ENCODE results near the gene SF3B3. TPM values are rescaled to one million over a fixed set of nuclear protein-coding genes. Genes with fewer than 3 reads are reported as not detected.

The SF3B3 gene
- total and polyA plus RNA-seq, 2 donors (not counting 1 experiment from before 2014, with no cell fraction given): 67.1 to 266 TPM

DNA sequence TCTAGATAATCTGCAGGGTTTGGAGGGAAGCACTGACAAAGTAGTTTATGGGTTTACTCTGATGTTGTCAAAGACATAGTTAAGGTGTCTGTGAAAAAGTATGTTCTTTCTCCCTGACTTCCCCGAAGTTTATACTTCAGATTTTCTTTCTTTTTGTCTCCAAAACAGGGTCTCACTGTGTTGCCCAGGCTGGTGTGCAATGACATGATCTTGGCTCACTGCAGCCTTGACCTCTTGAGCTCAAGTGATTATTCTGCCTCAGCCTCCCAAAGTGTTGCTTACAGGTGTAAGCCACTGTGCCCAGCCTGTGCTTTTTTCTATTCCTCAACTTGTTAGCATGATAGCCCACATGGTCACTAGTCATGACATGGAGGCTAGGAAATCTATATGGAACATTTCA lies 20.9 kb downstream of the SF3B3 start:
- TF ChIP-seq, protein P1, sequence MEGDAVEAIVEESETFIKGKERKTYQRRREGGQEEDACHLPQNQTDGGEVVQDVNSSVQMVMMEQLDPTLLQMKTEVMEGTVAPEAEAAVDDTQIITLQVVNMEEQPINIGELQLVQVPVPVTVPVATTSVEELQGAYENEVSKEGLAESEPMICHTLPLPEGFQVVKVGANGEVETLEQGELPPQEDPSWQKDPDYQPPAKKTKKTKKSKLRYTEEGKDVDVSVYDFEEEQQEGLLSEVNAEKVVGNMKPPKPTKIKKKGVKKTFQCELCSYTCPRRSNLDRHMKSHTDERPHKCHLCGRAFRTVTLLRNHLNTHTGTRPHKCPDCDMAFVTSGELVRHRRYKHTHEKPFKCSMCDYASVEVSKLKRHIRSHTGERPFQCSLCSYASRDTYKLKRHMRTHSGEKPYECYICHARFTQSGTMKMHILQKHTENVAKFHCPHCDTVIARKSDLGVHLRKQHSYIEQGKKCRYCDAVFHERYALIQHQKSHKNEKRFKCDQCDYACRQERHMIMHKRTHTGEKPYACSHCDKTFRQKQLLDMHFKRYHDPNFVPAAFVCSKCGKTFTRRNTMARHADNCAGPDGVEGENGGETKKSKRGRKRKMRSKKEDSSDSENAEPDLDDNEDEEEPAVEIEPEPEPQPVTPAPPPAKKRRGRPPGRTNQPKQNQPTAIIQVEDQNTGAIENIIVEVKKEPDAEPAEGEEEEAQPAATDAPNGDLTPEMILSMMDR (IDR thresholded peaks at IDR 0.05): no peak
- TF ChIP-seq EZH2 (IDR thresholded peaks at IDR 0.05; ENCODE audit: borderline replicate concordance, insufficient read depth, low read depth, low read length, poor library complexity, severe bottlenecking): no peak
- H3K36me3 ChIP-seq (replicated peaks in 1 of 2; ENCODE audit: control extremely low read depth in 1 of 2, control insufficient read depth in 1 of 2, extremely low read depth in 1 of 2, insufficient read depth in 2 of 2, low read length in 1 of 2): peaks cover 32 to 92% of the 10 kb centered on the region in 2 experiments
- intact Hi-C loops (cut with micrococcal nuclease): no loop called here
- no peak overlapping the region for H3K9ac ChIP-seq (ENCODE audit: low read length)
- ChIA-PET CTCF (no interaction called here), POLR2A (no interaction called here)
- H3K27ac ChIP-seq (ENCODE audit: low read length in 2 of 2): no peak overlapping the region
- no peak overlapping the region for H3K4me3 ChIP-seq (ENCODE audit: control extremely low read depth in 1 of 5, extremely low read depth in 1 of 5, insufficient read depth in 1 of 5, low read depth in 2 of 5, low read length in 4 of 5)
- peaks cover 4% of the 10 kb centered on the region for H3K4me1 Mint-ChIP-seq
- no peak overlapping the region for H2AFZ ChIP-seq (ENCODE audit: insufficient read depth, low read depth, low read length, poor library complexity, severe bottlenecking)
- no peak overlapping the region for H3K27ac Mint-ChIP-seq
- H3K4me3 Mint-ChIP-seq: no peak overlapping the region
- H3K9me3 ChIP-seq (ENCODE audit: control extremely low read depth in 1 of 3, control insufficient read depth in 2 of 3, insufficient read depth in 1 of 3, low read length in 2 of 3): no peaks in the 10 kb centered on the region
- DNase-seq: no peak
- H4K20me1 ChIP-seq (ENCODE audit: control insufficient read depth, insufficient read depth, low read length, poor library complexity, severe bottlenecking): peaks cover 80% of the 10 kb centered on the region
- H3K9me3 Mint-ChIP-seq (ENCODE audit: insufficient read depth): no peaks in the 10 kb centered on the region
- H3K4me2 ChIP-seq (replicated peaks; ENCODE audit: low read depth, low read length, poor library complexity, severe bottlenecking): no peak overlapping the region
- peaks cover 69% of the 10 kb centered on the region for H3K79me2 ChIP-seq (ENCODE audit: control insufficient read depth, insufficient read depth, low read length)
- no peaks in the 10 kb centered on the region for H3K4me1 ChIP-seq (ENCODE audit: control insufficient read depth in 2 of 2, insufficient read depth in 2 of 2, low read length in 2 of 2)
- 91% methylated on average over 1 of the region's 1 CpG for WGBS (ENCODE audit: insufficient coverage)
- no peak for ATAC-seq (ENCODE audit: low read depth)
- H3K27me3 Mint-ChIP-seq: no peaks in the 10 kb centered on the region
- no peaks in the 10 kb centered on the region for H3K27me3 ChIP-seq (replicated peaks in 1 of 4; ENCODE audit: control extremely low read depth in 1 of 4, control insufficient read depth in 3 of 4, insufficient read depth in 4 of 4, low read length in 3 of 4)

DNA sequence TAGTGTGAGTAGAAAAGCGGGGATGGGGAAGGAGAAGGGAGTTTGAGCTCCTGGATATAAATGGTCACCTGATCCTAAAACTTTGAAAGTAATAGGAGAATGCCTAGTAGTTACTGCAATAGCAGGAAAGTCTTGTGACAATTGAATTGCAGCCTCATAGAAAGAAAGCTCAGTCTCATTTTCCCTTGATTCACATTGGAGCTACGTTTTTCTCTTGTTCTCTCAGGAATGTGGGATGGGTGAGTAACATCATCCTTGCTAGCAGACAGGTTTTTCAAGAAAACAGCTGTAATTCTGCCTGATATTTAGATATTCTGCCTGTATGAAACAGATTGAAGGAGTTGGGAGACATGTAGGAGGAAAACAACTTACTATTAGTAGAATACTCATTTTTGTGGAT lies 25.3 kb downstream of the SF3B3 start:
- H3K4me3 ChIP-seq (ENCODE audit: control extremely low read depth in 1 of 5, extremely low read depth in 1 of 5, insufficient read depth in 1 of 5, low read depth in 2 of 5, low read length in 4 of 5): no peak overlapping the region
- intact Hi-C loops (cut with micrococcal nuclease): no loop called here
- ATAC-seq (ENCODE audit: low read depth) (no peak), DNase-seq (no peak)
- H3K9me3 Mint-ChIP-seq (ENCODE audit: insufficient read depth): no peaks in the 10 kb centered on the region
- CTCF ChIA-PET: interaction anchor here (0.6 to 1.5 kb wide), 3 partner anchors 8 to 53 kb away, joined by 3 to 4 read pairs (median 3); no protein-coding TSS in a partner anchor
- H4K20me1 ChIP-seq (ENCODE audit: control insufficient read depth, insufficient read depth, low read length, poor library complexity, severe bottlenecking): peaks cover 77% of the 10 kb centered on the region
- no peaks in the 10 kb centered on the region for H3K27me3 Mint-ChIP-seq
- no peak for TF ChIP-seq EZH2 (IDR thresholded peaks at IDR 0.05; ENCODE audit: borderline replicate concordance, insufficient read depth, low read depth, low read length, poor library complexity, severe bottlenecking)
- TF ChIP-seq, protein P1 (IDR thresholded peaks at IDR 0.05): no peak
- H3K4me3 Mint-ChIP-seq: no peak overlapping the region
- POLR2A ChIA-PET: no interaction called here
- no peak overlapping the region for H3K27ac Mint-ChIP-seq
- H3K4me1 ChIP-seq (ENCODE audit: control insufficient read depth in 2 of 2, insufficient read depth in 2 of 2, low read length in 2 of 2): no peaks in the 10 kb centered on the region
- peaks cover 22 to 88% of the 10 kb centered on the region in 2 experiments for H3K36me3 ChIP-seq (replicated peaks in 1 of 2; ENCODE audit: control extremely low read depth in 1 of 2, control insufficient read depth in 1 of 2, extremely low read depth in 1 of 2, insufficient read depth in 2 of 2, low read length in 1 of 2)
- WGBS (ENCODE audit: insufficient coverage): 100% methylated on average over 1 of the region's 2 CpGs
- H3K27ac ChIP-seq (ENCODE audit: low read length in 2 of 2): no peak overlapping the region
- no peak overlapping the region for H3K9ac ChIP-seq (ENCODE audit: low read length)
- no peaks in the 10 kb centered on the region for H3K27me3 ChIP-seq (replicated peaks in 1 of 4; ENCODE audit: control extremely low read depth in 1 of 4, control insufficient read depth in 3 of 4, insufficient read depth in 4 of 4, low read length in 3 of 4)
- no peak overlapping the region for H2AFZ ChIP-seq (ENCODE audit: insufficient read depth, low read depth, low read length, poor library complexity, severe bottlenecking)
- no peak overlapping the region for H3K4me2 ChIP-seq (replicated peaks; ENCODE audit: low read depth, low read length, poor library complexity, severe bottlenecking)
- H3K4me1 Mint-ChIP-seq: no peaks in the 10 kb centered on the region
- H3K9me3 ChIP-seq (ENCODE audit: control extremely low read depth in 1 of 3, control insufficient read depth in 2 of 3, insufficient read depth in 1 of 3, low read length in 2 of 3): no peaks in the 10 kb centered on the region
- peaks cover 48% of the 10 kb centered on the region for H3K79me2 ChIP-seq (ENCODE audit: control insufficient read depth, insufficient read depth, low read length)
